IMR-90 (cell line): ENCODE measurements around the gene PITPNC1. TPM values are rescaled to one million over a fixed set of nuclear protein-coding genes. Genes with fewer than 3 reads are reported as not detected.

Experiments
- ATAC-seq: fragments of 200-7000 bp; cut with Tn5 transposase; 2 replicates; pipeline ENCODE4 v1.9.1; 2020; ENCODE audit warnings: low read depth, mild to moderate bottlenecking, moderate library complexity
- BruUV-seq: library from RNA; stranded (reverse); fragments of 400-500 nt; replicated peaks from 2 replicates; lab custom pipeline; 2021; lab: Mats Ljungman, UMichigan
- CTCF ChIA-PET: fragments of 300-600 bp; formaldehyde crosslinking; extraction: SDS; loops from one replicate; lab custom pipeline; 2021; ENCODE audit warnings: antibody characterized with exemption; lab: Yijun Ruan, JAX
- POLR2A ChIA-PET: fragments of 300-600 bp; sonication (Branson Sonifier 250); formaldehyde crosslinking; loops from one replicate; lab custom pipeline; 2022; ENCODE audit warnings: antibody characterized with exemption; ENCODE audit not compliant: unreplicated experiment; lab: Charles Lee
- DNase-seq: peaks from one replicate; pipeline ENCODE4 v3.0.0; 2013
- H2AFZ ChIP-seq: replicated peaks from 2 replicates; pipeline ENCODE3; 2013; ENCODE audit warnings: low read length, mild to moderate bottlenecking; ENCODE audit not compliant: poor library complexity
- H2AK5ac ChIP-seq: 2 replicates; pipeline ENCODE4 v1.6.1; 2013; ENCODE audit warnings: low read depth, low read length, inconsistent platforms
- H2AK9ac ChIP-seq: replicated peaks from 2 replicates; pipeline ENCODE3; 2013; ENCODE audit warnings: mild to moderate bottlenecking, low read depth, low read length, moderate library complexity; ENCODE audit not compliant: poor library complexity
- H2BK120ac ChIP-seq: 2 replicates; pipeline ENCODE4 v1.6.1; 2013; ENCODE audit warnings: low read depth, low read length, inconsistent platforms
- H2BK15ac ChIP-seq: 3 replicates; pipeline ENCODE4 v1.6.1; 2013; ENCODE audit warnings: low read depth, low read length, inconsistent platforms
- H2BK20ac ChIP-seq: 2 replicates; pipeline ENCODE4 v1.6.1; 2013; ENCODE audit warnings: low read depth, mild to moderate bottlenecking, inconsistent platforms, low read length, moderate library complexity
- H2BK5ac ChIP-seq: 2 replicates; pipeline ENCODE4 v1.6.1; 2013; ENCODE audit warnings: mild to moderate bottlenecking, low read depth, low read length, inconsistent platforms; ENCODE audit not compliant: poor library complexity, severe bottlenecking
- H3K14ac ChIP-seq: replicated peaks from 2 replicates; pipeline ENCODE4 v1.6.1; 2013; ENCODE audit warnings: low read depth, low read length, inconsistent platforms
- H3K18ac ChIP-seq: 2 replicates; pipeline ENCODE4 v1.6.1; 2013; ENCODE audit warnings: low read depth, low read length, control low read depth
- H3K23ac ChIP-seq: 2 replicates; pipeline ENCODE4 v1.6.1; 2013; ENCODE audit warnings: low read depth, low read length, inconsistent platforms
- H3K27ac ChIP-seq: 2 replicates; pipeline ENCODE4 v1.5.1; 2013; ENCODE audit warnings: mild to moderate bottlenecking, control low read depth, low read length; ENCODE audit not compliant: insufficient read depth
- H3K27me3 ChIP-seq: 2 replicates; pipeline ENCODE4 v1.6.1; 2013; ENCODE audit warnings: low read length; ENCODE audit not compliant: control insufficient read depth, insufficient read depth
- H3K36me3 ChIP-seq: 2 replicates; pipeline ENCODE4 v1.6.1; 2013; ENCODE audit warnings: low read length, mixed read lengths; ENCODE audit not compliant: control insufficient read depth, insufficient read depth
- H3K4ac ChIP-seq: 2 replicates; pipeline ENCODE4 v1.6.1; 2013; ENCODE audit warnings: low read depth, low read length, inconsistent platforms
- H3K4me1 ChIP-seq: 2 replicates; pipeline ENCODE4 v1.6.1; 2013; ENCODE audit warnings: low read length, mixed read lengths; ENCODE audit not compliant: control insufficient read depth, insufficient read depth
- H3K4me2 ChIP-seq: 2 replicates; pipeline ENCODE4 v1.6.1; 2013; ENCODE audit warnings: low read depth, mild to moderate bottlenecking, control low read depth, low read length, moderate library complexity
- H3K4me3 ChIP-seq: 2 replicates; pipeline ENCODE4 v1.5.1; 2013; ENCODE audit warnings: low read depth, mild to moderate bottlenecking, control low read depth, low read length, moderate library complexity; ENCODE audit not compliant: insufficient read depth
- H3K56ac ChIP-seq: 2 replicates; pipeline ENCODE4 v1.6.1; 2013; ENCODE audit warnings: low read length, inconsistent platforms; ENCODE audit not compliant: insufficient read depth; ENCODE audit errors: extremely low read depth
- H3K79me1 ChIP-seq, 2 experiments: 2 replicates each; pipeline ENCODE4 v1.6.1; 2013; ENCODE audit warnings: low read length in 2 of 2, inconsistent platforms in 1 of 2, low read depth in 1 of 2
- H3K9ac ChIP-seq: 2 replicates; pipeline ENCODE4 v1.6.1; 2013; ENCODE audit warnings: low read depth, low read length, control low read depth
- H3K9me1 ChIP-seq: 2 replicates; pipeline ENCODE4 v1.6.1; 2013; ENCODE audit warnings: low read length, inconsistent platforms; ENCODE audit not compliant: insufficient read depth
- H3K9me3 ChIP-seq: 2 replicates; pipeline ENCODE4 v1.6.1; 2013; ENCODE audit warnings: low read length; ENCODE audit not compliant: control insufficient read depth, insufficient read depth
- H4K20me1 ChIP-seq: 2 replicates; pipeline ENCODE4 v1.6.1; 2013; ENCODE audit warnings: low read length, inconsistent platforms; ENCODE audit not compliant: insufficient read depth
- H4K5ac ChIP-seq: 2 replicates; pipeline ENCODE4 v1.6.1; 2013; ENCODE audit warnings: mild to moderate bottlenecking, low read depth, low read length, control low read depth
- H4K8ac ChIP-seq, 2 experiments: 2 replicates each; pipeline ENCODE4 v1.6.1; 2013; ENCODE audit warnings: low read depth in 2 of 2, low read length in 2 of 2, control low read depth in 1 of 2, inconsistent platforms in 1 of 2
- H4K91ac ChIP-seq: 2 replicates; pipeline ENCODE4 v1.6.1; 2013; ENCODE audit warnings: low read depth, low read length, inconsistent platforms; ENCODE audit not compliant: insufficient read depth
- CEBPB ChIP-seq: IDR thresholded peaks from 2 replicates; pipeline ENCODE4 v1.6.1; 2012; ENCODE audit warnings: low read depth, low read length, improper control_type of control experiment
- NFE2L2 ChIP-seq: fragments of 150-350 bp; IDR thresholded peaks from 2 replicates; pipeline ENCODE4 v1.6.1; 2016; ENCODE audit warnings: low read depth, mild to moderate bottlenecking, low read length
- POLR2A ChIP-seq: IDR thresholded peaks from 2 replicates; pipeline ENCODE4 v1.6.1; 2012; ENCODE audit warnings: mild to moderate bottlenecking, low read depth, low read length
- SMC3 ChIP-seq: fragments of 150-350 bp; IDR thresholded peaks from 2 replicates; pipeline ENCODE4 v1.6.1; 2016; ENCODE audit warnings: low read depth, mild to moderate bottlenecking, antibody characterized with exemption, low read length, moderate library complexity
- WGBS, 2 experiments: methylation state at CpG; one replicate each; pipeline versions ENCODE4 v1.1.5 to v1.1.7; 2013; ENCODE audit warnings: missing lambda C conversion rate in 2 of 2; ENCODE audit not compliant: insufficient read length in 1 of 2; ENCODE audit errors: extremely low coverage in 2 of 2; 5-methylcytosine and 5-hydroxymethylcytosine counted together
- dilution Hi-C: fragments of 300-500 bp; cut with HindIII; formaldehyde crosslinking; loops from one replicate; pipeline ENCODE4 v1.14.3; 2018; ENCODE audit warnings: low sequenced_read_pairs; ENCODE audit not compliant: unreplicated experiment
- in situ Hi-C: fragments of 300-500 bp; cut with MboI; formaldehyde crosslinking; loops from 3 replicates; pipeline ENCODE4 v1.14.3; 2019; ENCODE audit warnings: low sequenced_read_pairs, inconsistent platforms, mixed read lengths
- intact Hi-C: fragments of 100-400 bp; cut with micrococcal nuclease; formaldehyde crosslinking; loops from 2 replicates; pipeline ENCODE4 v1.10.0; 2022
- polyA plus RNA-seq, 3 experiments: library from polyadenylated mRNA; depleted of rRNA; stranded (reverse); fragments of >200 nt; gene quantifications; 2 replicates each; pipeline ENCODE4 v1.2.3, GENCODE V29; 2012; ENCODE audit warnings: low replicate concordance in 1 of 3
- total RNA-seq: library from RNA; depleted of rRNA; stranded (reverse); fragments of >200 nt; gene quantifications from 2 replicates; pipeline ENCODE4 v1.2.3, GENCODE V29; 2012

Gene PITPNC1
- total and polyA plus RNA-seq, 2 of the 4 experiments (the other 2 are of a cell fraction) = 4.1 TPM

- no peak overlapping the region for H2BK15ac ChIP-seq
- intact Hi-C loops = loop anchor here (10.0 kb wide), 1 partner anchor 206 kb away; no protein-coding TSS in a partner anchor
- no peak overlapping the region for H3K9ac ChIP-seq
- no peak overlapping the region for H2AFZ ChIP-seq
- H3K27ac ChIP-seq = no peak overlapping the region
- no peaks in the 10 kb centered on the region for H4K20me1 ChIP-seq
- DNase-seq = no peak
- H3K4me1 ChIP-seq = no peaks in the 10 kb centered on the region
- H3K4me2 ChIP-seq = no peak overlapping the region
- no peaks in the 10 kb centered on the region for H3K27me3 ChIP-seq
- no TSS peak for BruUV-seq
- ATAC-seq = no peak
- in situ Hi-C loops = no loop called here
- H3K56ac ChIP-seq = no peak overlapping the region
- no peaks in the 10 kb centered on the region for H3K9me3 ChIP-seq
- no peak overlapping the region for H2AK9ac ChIP-seq
- H3K36me3 ChIP-seq = no peaks in the 10 kb centered on the region
- dilution Hi-C loops = no loop called here
- WGBS, 2 experiments = 100% methylated on average over 1 of the region's 8 CpGs; no CpG with 5 or more reads in 1 of the 2 experiments
- H2AK5ac ChIP-seq = no peak overlapping the region
- H2BK120ac ChIP-seq = no peak overlapping the region
- no peak overlapping the region for H4K5ac ChIP-seq
- H3K4me3 ChIP-seq = no peak overlapping the region
- H3K18ac ChIP-seq = no peak overlapping the region
- H4K91ac ChIP-seq = no peak overlapping the region
- no peaks in the 10 kb centered on the region for H3K9me1 ChIP-seq
- H3K23ac ChIP-seq = no peak overlapping the region
- H3K4ac ChIP-seq = no peak overlapping the region
- POLR2A ChIA-PET = no interaction called here
- no peak overlapping the region for H3K14ac ChIP-seq
- no peak for TF ChIP-seq NFE2L2
- TF ChIP-seq SMC3 = no peak
- TF ChIP-seq CEBPB = no peak
- TF ChIP-seq POLR2A = no peak
- no peak overlapping the region for H4K8ac ChIP-seq
- H3K79me1 ChIP-seq = no peaks in the 10 kb centered on the region
- no peak overlapping the region for H2BK5ac ChIP-seq
- no peak overlapping the region for H2BK20ac ChIP-seq
- CTCF ChIA-PET = no interaction called here
These were observed 303.6 kb downstream of the PITPNC1 start for GRCh38 chr17:67680445-67681224.
